Measurements from ENCODE around the gene SUCLG1. TPM values are rescaled to one million over a fixed set of nuclear protein-coding genes. Genes with fewer than 3 reads are reported as not detected.

SUCLG1 gene
- total and polyA plus RNA-seq, 2 experiments from 2014 or later: 164 to 168 TPM

DNA sequence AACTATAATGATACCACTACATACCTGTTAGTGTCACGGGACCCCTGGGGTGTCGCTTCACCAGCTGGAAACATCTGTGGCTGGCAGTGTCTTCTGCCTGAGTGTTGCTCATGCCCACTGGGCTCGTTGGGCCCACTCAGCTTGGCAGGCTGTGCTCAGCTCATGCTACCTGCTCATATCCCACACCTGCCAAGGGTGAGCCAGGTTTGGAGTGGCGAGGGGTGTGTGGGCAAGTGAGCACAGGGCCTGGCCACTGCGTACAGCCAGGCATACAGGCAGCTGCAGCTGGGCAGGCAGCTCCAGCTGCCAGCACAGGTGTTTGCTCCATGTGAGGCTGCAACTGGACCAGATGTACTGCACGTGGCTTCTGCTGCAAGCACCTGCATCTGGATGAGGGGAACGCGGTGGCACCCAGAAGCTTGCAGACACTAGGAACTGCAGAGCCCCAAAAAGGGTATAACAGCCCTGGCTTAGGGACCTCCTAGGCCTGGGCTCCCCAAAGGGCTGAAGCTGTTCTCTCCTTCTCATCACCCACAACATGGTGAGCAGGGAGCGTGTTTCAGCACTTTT lies 70.1 kb downstream of the SUCLG1 start:
- Histone ChIP-seq H3K4me2 (no peak overlapping the region), H3K4me1 (ENCODE audit: insufficient read depth) (no peaks in the 10 kb centered on the region), H3K9me2 (replicated peaks; ENCODE audit: insufficient read depth) (no peaks in the 10 kb centered on the region), H3K27me3 (no peaks in the 10 kb centered on the region), H3K27ac (no peak overlapping the region), H2AFZ (no peak overlapping the region), H4K20me1 (ENCODE audit: insufficient read depth, poor library complexity, severe bottlenecking) (no peaks in the 10 kb centered on the region), H3K79me2 (no peaks in the 10 kb centered on the region), H3K4me3 (no peak overlapping the region), H3K9me3 (ENCODE audit: low read depth) (no peaks in the 10 kb centered on the region), H3K36me3 (replicated peaks; ENCODE audit: insufficient read depth, low read depth) (no peaks in the 10 kb centered on the region)
- TF ChIP-seq EZH2 (IDR thresholded peaks at IDR 0.05; ENCODE audit: borderline replicate concordance) (no peak), EZH2phosphoT487 (IDR thresholded peaks at IDR 0.05; ENCODE audit: low read depth, severe bottlenecking, unreplicated experiment) (no peak), CTCF (IDR thresholded peaks at IDR 0.05; ENCODE audit: poor library complexity) (no peak)
- no peak for DNase-seq (ENCODE audit: low spot score)
- WGBS (ENCODE audit: low lambda C conversion rate, missing lambda C conversion rate): 95% methylated on average over 9 of the region's 9 CpGs

DNA sequence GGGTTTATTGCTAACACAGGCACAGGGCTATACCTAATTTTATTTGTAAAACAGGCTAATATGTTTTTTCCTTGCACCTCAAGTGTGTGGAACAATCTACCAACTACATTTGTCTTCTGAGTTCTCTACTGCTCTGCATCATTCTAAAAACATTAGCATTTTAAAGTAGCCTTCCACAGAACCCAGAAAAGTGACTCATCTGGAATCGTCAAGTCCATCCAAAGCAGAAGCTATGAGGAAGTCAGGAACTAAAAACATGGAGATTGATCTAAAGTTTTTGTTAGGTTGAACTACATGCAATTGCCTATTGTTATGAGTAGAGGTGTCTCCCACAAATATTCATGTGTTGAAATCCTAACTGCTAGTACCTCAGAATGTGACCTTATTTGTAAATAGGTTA lies 70.9 kb downstream of the SUCLG1 start:
- H3K9me3 ChIP-seq (ENCODE audit: low read depth): no peaks in the 10 kb centered on the region
- no peak overlapping the region for H2AFZ ChIP-seq

GRCh38 chr2:84386336-84387040 lies 72.6 kb downstream of the SUCLG1 start:
- no peak overlapping the region for H3K4me3 ChIP-seq
- TF ChIP-seq CTCF (IDR thresholded peaks at IDR 0.05; ENCODE audit: poor library complexity) (no peak), EZH2phosphoT487 (IDR thresholded peaks at IDR 0.05; ENCODE audit: low read depth, severe bottlenecking, unreplicated experiment) (no peak), EZH2 (IDR thresholded peaks at IDR 0.05; ENCODE audit: borderline replicate concordance) (no peak)
- no peaks in the 10 kb centered on the region for H3K9me2 ChIP-seq (replicated peaks; ENCODE audit: insufficient read depth)
- no peaks in the 10 kb centered on the region for H3K27me3 ChIP-seq
- no peak for DNase-seq (ENCODE audit: low spot score)
- WGBS (ENCODE audit: low lambda C conversion rate, missing lambda C conversion rate): 18% methylated on average over 7 of the region's 7 CpGs
- H4K20me1 ChIP-seq (ENCODE audit: insufficient read depth, poor library complexity, severe bottlenecking): no peaks in the 10 kb centered on the region
- H3K4me2 ChIP-seq: no peak overlapping the region
- no peaks in the 10 kb centered on the region for H3K36me3 ChIP-seq (replicated peaks; ENCODE audit: insufficient read depth, low read depth)
- no peaks in the 10 kb centered on the region for H3K9me3 ChIP-seq (ENCODE audit: low read depth)
- H3K27ac ChIP-seq: no peak overlapping the region
- no peaks in the 10 kb centered on the region for H3K4me1 ChIP-seq (ENCODE audit: insufficient read depth)
- no peak overlapping the region for H2AFZ ChIP-seq
- no peaks in the 10 kb centered on the region for H3K79me2 ChIP-seq

More for the DNA sequence above, 70.9 kb downstream of the SUCLG1 start:
- Histone ChIP-seq H3K9me2 (replicated peaks; ENCODE audit: insufficient read depth) (no peaks in the 10 kb centered on the region), H3K27me3 (no peaks in the 10 kb centered on the region), H3K4me1 (ENCODE audit: insufficient read depth) (no peaks in the 10 kb centered on the region), H3K27ac (no peak overlapping the region), H3K36me3 (replicated peaks; ENCODE audit: insufficient read depth, low read depth) (no peaks in the 10 kb centered on the region), H4K20me1 (ENCODE audit: insufficient read depth, poor library complexity, severe bottlenecking) (no peaks in the 10 kb centered on the region), H3K4me2 (no peak overlapping the region), H3K79me2 (no peaks in the 10 kb centered on the region), H3K4me3 (no peak overlapping the region)
- TF ChIP-seq EZH2phosphoT487 (IDR thresholded peaks at IDR 0.05; ENCODE audit: low read depth, severe bottlenecking, unreplicated experiment) (no peak), CTCF (IDR thresholded peaks at IDR 0.05; ENCODE audit: poor library complexity) (no peak), EZH2 (IDR thresholded peaks at IDR 0.05; ENCODE audit: borderline replicate concordance) (no peak)
- 59% methylated on average over 1 of the region's 1 CpG for WGBS (ENCODE audit: low lambda C conversion rate, missing lambda C conversion rate)
- DNase-seq (ENCODE audit: low spot score): no peak
